IMR-90 (cell line): ENCODE data around the gene PLN. TPM values are rescaled to one million over a fixed set of nuclear protein-coding genes. Genes with fewer than 3 reads are reported as not detected.

ENCODE experiments used
- ATAC-seq: fragments of 200-7000 bp; cut with Tn5 transposase; 2 replicates; pipeline ENCODE4 v1.9.1; 2020; ENCODE audit warnings: low read depth, mild to moderate bottlenecking, moderate library complexity
- BruUV-seq: library from RNA; stranded (reverse); fragments of 400-500 nt; replicated peaks from 2 replicates; lab custom pipeline; 2021; lab: Mats Ljungman, UMichigan
- CTCF ChIA-PET: fragments of 300-600 bp; formaldehyde crosslinking; extraction: SDS; loops from one replicate; lab custom pipeline; 2021; ENCODE audit warnings: antibody characterized with exemption; lab: Yijun Ruan, JAX
- POLR2A ChIA-PET: fragments of 300-600 bp; sonication (Branson Sonifier 250); formaldehyde crosslinking; loops from one replicate; lab custom pipeline; 2022; ENCODE audit warnings: antibody characterized with exemption; ENCODE audit not compliant: unreplicated experiment; lab: Charles Lee
- DNase-seq: peaks from one replicate; pipeline ENCODE4 v3.0.0; 2013
- H2AFZ ChIP-seq: replicated peaks from 2 replicates; pipeline ENCODE3; 2013; ENCODE audit warnings: low read length, mild to moderate bottlenecking; ENCODE audit not compliant: poor library complexity
- H2AK5ac ChIP-seq: 2 replicates; pipeline ENCODE4 v1.6.1; 2013; ENCODE audit warnings: low read depth, low read length, inconsistent platforms
- H2AK9ac ChIP-seq: replicated peaks from 2 replicates; pipeline ENCODE3; 2013; ENCODE audit warnings: mild to moderate bottlenecking, low read depth, low read length, moderate library complexity; ENCODE audit not compliant: poor library complexity
- H2BK120ac ChIP-seq: 2 replicates; pipeline ENCODE4 v1.6.1; 2013; ENCODE audit warnings: low read depth, low read length, inconsistent platforms
- H2BK15ac ChIP-seq: 3 replicates; pipeline ENCODE4 v1.6.1; 2013; ENCODE audit warnings: low read depth, low read length, inconsistent platforms
- H2BK20ac ChIP-seq: 2 replicates; pipeline ENCODE4 v1.6.1; 2013; ENCODE audit warnings: low read depth, mild to moderate bottlenecking, inconsistent platforms, low read length, moderate library complexity
- H2BK5ac ChIP-seq: 2 replicates; pipeline ENCODE4 v1.6.1; 2013; ENCODE audit warnings: mild to moderate bottlenecking, low read depth, low read length, inconsistent platforms; ENCODE audit not compliant: poor library complexity, severe bottlenecking
- H3K14ac ChIP-seq: replicated peaks from 2 replicates; pipeline ENCODE4 v1.6.1; 2013; ENCODE audit warnings: low read depth, low read length, inconsistent platforms
- H3K18ac ChIP-seq: 2 replicates; pipeline ENCODE4 v1.6.1; 2013; ENCODE audit warnings: low read depth, low read length, control low read depth
- H3K23ac ChIP-seq: 2 replicates; pipeline ENCODE4 v1.6.1; 2013; ENCODE audit warnings: low read depth, low read length, inconsistent platforms
- H3K27ac ChIP-seq: 2 replicates; pipeline ENCODE4 v1.5.1; 2013; ENCODE audit warnings: mild to moderate bottlenecking, control low read depth, low read length; ENCODE audit not compliant: insufficient read depth
- H3K27me3 ChIP-seq: 2 replicates; pipeline ENCODE4 v1.6.1; 2013; ENCODE audit warnings: low read length; ENCODE audit not compliant: control insufficient read depth, insufficient read depth
- H3K36me3 ChIP-seq: 2 replicates; pipeline ENCODE4 v1.6.1; 2013; ENCODE audit warnings: low read length, mixed read lengths; ENCODE audit not compliant: control insufficient read depth, insufficient read depth
- H3K4ac ChIP-seq: 2 replicates; pipeline ENCODE4 v1.6.1; 2013; ENCODE audit warnings: low read depth, low read length, inconsistent platforms
- H3K4me1 ChIP-seq: 2 replicates; pipeline ENCODE4 v1.6.1; 2013; ENCODE audit warnings: low read length, mixed read lengths; ENCODE audit not compliant: control insufficient read depth, insufficient read depth
- H3K4me2 ChIP-seq: 2 replicates; pipeline ENCODE4 v1.6.1; 2013; ENCODE audit warnings: low read depth, mild to moderate bottlenecking, control low read depth, low read length, moderate library complexity
- H3K4me3 ChIP-seq: 2 replicates; pipeline ENCODE4 v1.5.1; 2013; ENCODE audit warnings: low read depth, mild to moderate bottlenecking, control low read depth, low read length, moderate library complexity; ENCODE audit not compliant: insufficient read depth
- H3K56ac ChIP-seq: 2 replicates; pipeline ENCODE4 v1.6.1; 2013; ENCODE audit warnings: low read length, inconsistent platforms; ENCODE audit not compliant: insufficient read depth; ENCODE audit errors: extremely low read depth
- H3K79me1 ChIP-seq, 2 experiments: 2 replicates each; pipeline ENCODE4 v1.6.1; 2013; ENCODE audit warnings: low read length in 2 of 2, inconsistent platforms in 1 of 2, low read depth in 1 of 2
- H3K9ac ChIP-seq: 2 replicates; pipeline ENCODE4 v1.6.1; 2013; ENCODE audit warnings: low read depth, low read length, control low read depth
- H3K9me1 ChIP-seq: 2 replicates; pipeline ENCODE4 v1.6.1; 2013; ENCODE audit warnings: low read length, inconsistent platforms; ENCODE audit not compliant: insufficient read depth
- H3K9me3 ChIP-seq: 2 replicates; pipeline ENCODE4 v1.6.1; 2013; ENCODE audit warnings: low read length; ENCODE audit not compliant: control insufficient read depth, insufficient read depth
- H4K20me1 ChIP-seq: 2 replicates; pipeline ENCODE4 v1.6.1; 2013; ENCODE audit warnings: low read length, inconsistent platforms; ENCODE audit not compliant: insufficient read depth
- H4K5ac ChIP-seq: 2 replicates; pipeline ENCODE4 v1.6.1; 2013; ENCODE audit warnings: mild to moderate bottlenecking, low read depth, low read length, control low read depth
- H4K8ac ChIP-seq, 2 experiments: 2 replicates each; pipeline ENCODE4 v1.6.1; 2013; ENCODE audit warnings: low read depth in 2 of 2, low read length in 2 of 2, control low read depth in 1 of 2, inconsistent platforms in 1 of 2
- H4K91ac ChIP-seq: 2 replicates; pipeline ENCODE4 v1.6.1; 2013; ENCODE audit warnings: low read depth, low read length, inconsistent platforms; ENCODE audit not compliant: insufficient read depth
- BHLHE40 ChIP-seq: fragments of 150-350 bp; IDR thresholded peaks from 2 replicates; pipeline ENCODE4 v1.6.1; 2016; ENCODE audit warnings: mild to moderate bottlenecking, low read depth, low read length
- CEBPB ChIP-seq: IDR thresholded peaks from 2 replicates; pipeline ENCODE4 v1.6.1; 2012; ENCODE audit warnings: low read depth, low read length, improper control_type of control experiment
- CHD1 ChIP-seq: IDR thresholded peaks from 2 replicates; pipeline ENCODE4 v1.6.1; 2012; ENCODE audit warnings: low read depth, low read length, improper control_type of control experiment
- ELK1 ChIP-seq: fragments of 150-350 bp; IDR thresholded peaks from 2 replicates; pipeline ENCODE4 v1.6.1; 2016; ENCODE audit warnings: low read depth, mild to moderate bottlenecking, low read length, moderate library complexity, borderline replicate concordance
- FOS ChIP-seq: fragments of 150-350 bp; IDR thresholded peaks from 2 replicates; pipeline ENCODE4 v1.6.1; 2016; ENCODE audit warnings: low read depth, low read length
- MXI1 ChIP-seq: IDR thresholded peaks from 2 replicates; pipeline ENCODE4 v1.6.1; 2012; ENCODE audit warnings: low read depth, mild to moderate bottlenecking, low read length, moderate library complexity, borderline replicate concordance
- NFE2L2 ChIP-seq: fragments of 150-350 bp; IDR thresholded peaks from 2 replicates; pipeline ENCODE4 v1.6.1; 2016; ENCODE audit warnings: low read depth, mild to moderate bottlenecking, low read length
- RAD21 ChIP-seq: IDR thresholded peaks from 2 replicates; pipeline ENCODE4 v1.6.1; 2012; ENCODE audit warnings: low read length, improper control_type of control experiment
- RCOR1 ChIP-seq: IDR thresholded peaks from 2 replicates; pipeline ENCODE4 v1.6.1; 2012; ENCODE audit warnings: mild to moderate bottlenecking, low read length, improper control_type of control experiment; ENCODE audit not compliant: insufficient replicate concordance
- WGBS, 2 experiments: methylation state at CpG; one replicate each; pipeline versions ENCODE4 v1.1.5 to v1.1.7; 2013; ENCODE audit warnings: missing lambda C conversion rate in 2 of 2; ENCODE audit not compliant: insufficient read length in 1 of 2; ENCODE audit errors: extremely low coverage in 2 of 2; 5-methylcytosine and 5-hydroxymethylcytosine counted together
- dilution Hi-C: fragments of 300-500 bp; cut with HindIII; formaldehyde crosslinking; loops from one replicate; pipeline ENCODE4 v1.14.3; 2018; ENCODE audit warnings: low sequenced_read_pairs; ENCODE audit not compliant: unreplicated experiment
- in situ Hi-C: fragments of 300-500 bp; cut with MboI; formaldehyde crosslinking; loops from 3 replicates; pipeline ENCODE4 v1.14.3; 2019; ENCODE audit warnings: low sequenced_read_pairs, inconsistent platforms, mixed read lengths
- intact Hi-C: fragments of 100-400 bp; cut with micrococcal nuclease; formaldehyde crosslinking; loops from 2 replicates; pipeline ENCODE4 v1.10.0; 2022
- polyA plus RNA-seq, 3 experiments: library from polyadenylated mRNA; depleted of rRNA; stranded (reverse); fragments of >200 nt; gene quantifications; 2 replicates each; pipeline ENCODE4 v1.2.3, GENCODE V29; 2012; ENCODE audit warnings: low replicate concordance in 1 of 3
- total RNA-seq: library from RNA; depleted of rRNA; stranded (reverse); fragments of >200 nt; gene quantifications from 2 replicates; pipeline ENCODE4 v1.2.3, GENCODE V29; 2012

PLN gene
- total and polyA plus RNA-seq, 2 of the 4 experiments (the other 2 are of a cell fraction) = under 0.01 TPM; not detected in 1

- TF ChIP-seq NFE2L2 (no peak), RAD21 (no peak), MXI1 (no peak), FOS (no peak), CEBPB (no peak), CHD1 (no peak), BHLHE40 (no peak), RCOR1 (no peak), ELK1 (no peak)
- no peak overlapping the region for H2BK20ac ChIP-seq
- no peaks in the 10 kb centered on the region for H3K36me3 ChIP-seq
- WGBS, 2 experiments = no CpG with 5 or more reads among the region's 3 CpGs
- no peaks in the 10 kb centered on the region for H3K27me3 ChIP-seq
- no peak overlapping the region for H3K18ac ChIP-seq
- no peak for ATAC-seq
- peaks cover 6 to 9% of the 10 kb centered on the region in 2 experiments; a peak in 2 of 4 replicates for H3K79me1 ChIP-seq
- in situ Hi-C loops = no loop called here
- ChIA-PET CTCF (no interaction called here), POLR2A (no interaction called here)
- H2AK9ac ChIP-seq = no peak overlapping the region
- H3K4ac ChIP-seq = no peak overlapping the region
- H4K8ac ChIP-seq = no peak overlapping the region
- no peak overlapping the region for H2BK5ac ChIP-seq
- no peak overlapping the region for H2BK120ac ChIP-seq
- dilution Hi-C loops = no loop called here
- BruUV-seq = no TSS peak
- no peak overlapping the region for H2BK15ac ChIP-seq
- H4K20me1 ChIP-seq = no peaks in the 10 kb centered on the region
- DNase-seq = no peak
- no peak overlapping the region for H3K9ac ChIP-seq
- H3K23ac ChIP-seq = no peak overlapping the region
- no peaks in the 10 kb centered on the region for H3K4me1 ChIP-seq
- no peak overlapping the region for H4K91ac ChIP-seq
- H4K5ac ChIP-seq = no peak overlapping the region
- no peak overlapping the region for H3K14ac ChIP-seq
- H2AFZ ChIP-seq = no peak overlapping the region
- intact Hi-C loops = no loop called here
- no peak overlapping the region for H3K27ac ChIP-seq
- no peak overlapping the region for H3K56ac ChIP-seq
- H3K4me3 ChIP-seq = no peak overlapping the region
- H3K9me3 ChIP-seq = no peaks in the 10 kb centered on the region
- H3K9me1 ChIP-seq = no peaks in the 10 kb centered on the region
- no peak overlapping the region for H2AK5ac ChIP-seq
- no peak overlapping the region for H3K4me2 ChIP-seq
Measured at GRCh38 chr6:118544105-118544504, 4.0 kb upstream of the PLN start.
